CD4-positive, alpha-beta T cell treated with Interleukin-6 at 100 ng/mL for 8 hours (primary cell): ENCODE results near the gene CELF2.
"Not testable (repeated sequence)": the region's sequence is repeated elsewhere in the genome, so short reads cannot be mapped to it uniquely, and the experiment has no call there.

Experiments used
- DNase-seq: peaks from one replicate; pipeline ENCODE4 v3.0.0-alpha.2; 2020; ENCODE audit warnings: mixed read lengths, low spot score

CELF2 gene

GRCh38 chr10:11017570-11018431, at the start of gene CELF2:
CELF2 (plus strand) TSS chr10:11017872; CDS start chr10:11018090, 218 bp downstream.
- DNase-seq = peak; percentile 14

- no peak for DNase-seq
These were observed 49.4 kb upstream of the CELF2 start for GRCh38 chr10:10968257-10968588.

GRCh38 chr10:10973310-10973709, 44.4 kb upstream of the CELF2 start:
- DNase-seq = no peak

GRCh38 chr10:10975647-10976046, 42.0 kb upstream of the CELF2 start:
- DNase-seq = no peak

GRCh38 chr10:10976652-10977051, 41.0 kb upstream of the CELF2 start:
- DNase-seq = no peak

GRCh38 chr10:10977226-10977956, 40.3 kb upstream of the CELF2 start:
- DNase-seq = no peak

GRCh38 chr10:10977978-10978377, 39.7 kb upstream of the CELF2 start:
- no peak for DNase-seq

- no peak for DNase-seq
These were observed 32.3 kb upstream of the CELF2 start for GRCh38 chr10:10985361-10985760.

GRCh38 chr10:10986606-10987005, 31.1 kb upstream of the CELF2 start:
- DNase-seq = no peak

- no peak for DNase-seq
These were observed 30.6 kb upstream of the CELF2 start for GRCh38 chr10:10987111-10987510.

- DNase-seq = no peak
These were observed 28.0 kb upstream of the CELF2 start for GRCh38 chr10:10989669-10990068.

GRCh38 chr10:10991144-10991543, 26.5 kb upstream of the CELF2 start:
- DNase-seq = no peak

- no peak for DNase-seq
These were observed 25.6 kb upstream of the CELF2 start for GRCh38 chr10:10992072-10992471.

GRCh38 chr10:10992961-10993714, 24.5 kb upstream of the CELF2 start:
- DNase-seq = no peak

- no peak for DNase-seq
These were observed 23.9 kb upstream of the CELF2 start for GRCh38 chr10:10993785-10994184.

GRCh38 chr10:10994360-10994759, 23.3 kb upstream of the CELF2 start:
- DNase-seq = no peak

GRCh38 chr10:10995120-10995519, 22.6 kb upstream of the CELF2 start:
- DNase-seq = no peak

- no peak for DNase-seq
These were observed 20.6 kb upstream of the CELF2 start for GRCh38 chr10:10996966-10997620.

GRCh38 chr10:10999501-10999900, 18.2 kb upstream of the CELF2 start:
- DNase-seq = not testable (repeated sequence)

GRCh38 chr10:11002485-11002884, 15.2 kb upstream of the CELF2 start:
- DNase-seq = no peak

- DNase-seq = no peak
These were observed 14.8 kb upstream of the CELF2 start for GRCh38 chr10:11002916-11003315.

- DNase-seq = no peak
These were observed 14.0 kb upstream of the CELF2 start for GRCh38 chr10:11003679-11004078.
